ENCODE data around the gene RTEL1.
"Not testable (repeated sequence)": the region's sequence is repeated elsewhere in the genome, so short reads cannot be mapped to it uniquely, and the experiment has no call there.

The RTEL1 gene

DNA sequence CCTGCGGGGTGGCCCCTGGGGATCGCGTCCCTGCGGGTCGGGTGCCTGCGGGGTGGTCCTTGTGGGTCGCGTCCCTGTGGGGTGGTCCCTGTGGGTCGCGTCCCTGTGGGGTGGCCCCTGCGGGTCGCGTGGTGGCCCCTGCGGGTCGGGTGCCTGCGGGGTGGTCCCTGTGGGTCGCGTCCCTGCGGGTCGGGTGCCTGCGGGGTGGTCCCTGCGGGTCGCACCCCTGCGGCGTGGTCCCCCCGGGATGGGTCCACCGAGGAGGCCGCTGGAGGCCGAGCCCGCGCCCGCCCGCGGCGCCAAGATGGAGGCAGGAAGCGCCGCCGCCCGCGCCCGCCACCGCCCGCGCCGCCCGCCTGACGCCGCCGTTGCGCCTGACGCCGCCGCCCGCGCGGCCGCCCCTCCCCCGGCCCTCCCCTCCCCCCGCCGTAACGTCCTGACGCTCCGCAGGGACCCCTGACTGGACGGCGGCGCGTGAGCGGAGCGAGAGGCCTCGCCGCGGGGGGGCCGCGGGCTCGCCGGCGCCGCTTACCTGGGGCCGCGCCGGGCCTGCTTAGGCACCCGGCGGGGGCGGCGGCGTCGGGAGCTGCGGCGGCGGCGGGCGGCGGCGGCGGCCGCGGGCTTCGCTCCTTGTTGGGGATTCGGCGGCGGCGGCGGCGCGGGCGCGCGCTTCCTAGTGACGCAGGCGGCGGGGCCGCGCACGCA, 31.5 kb upstream of the RTEL1 start, which contains the start of gene GMEB2:
Gene GMEB2 (minus strand): TSS at position 678 of the 705 bp plus-strand sequence. CDS start 7,704 bp downstream, outside the sequence.
- Histone ChIP-seq H3K4me1 (no peaks in the 10 kb centered on the region; the same call in 1 of the 2 replicates), H3K9me3 (no peaks in the 10 kb centered on the region), H3K36me3 (peaks cover 4% of the 10 kb centered on the region; the same call in 1 of the 2 replicates), H3K27me3 (no peaks in the 10 kb centered on the region), H3K4me3 (ENCODE audit: low read depth, low read length) (peak within 1 kb of the TSS; percentile 90)
- TF ChIP-seq, protein P1, sequence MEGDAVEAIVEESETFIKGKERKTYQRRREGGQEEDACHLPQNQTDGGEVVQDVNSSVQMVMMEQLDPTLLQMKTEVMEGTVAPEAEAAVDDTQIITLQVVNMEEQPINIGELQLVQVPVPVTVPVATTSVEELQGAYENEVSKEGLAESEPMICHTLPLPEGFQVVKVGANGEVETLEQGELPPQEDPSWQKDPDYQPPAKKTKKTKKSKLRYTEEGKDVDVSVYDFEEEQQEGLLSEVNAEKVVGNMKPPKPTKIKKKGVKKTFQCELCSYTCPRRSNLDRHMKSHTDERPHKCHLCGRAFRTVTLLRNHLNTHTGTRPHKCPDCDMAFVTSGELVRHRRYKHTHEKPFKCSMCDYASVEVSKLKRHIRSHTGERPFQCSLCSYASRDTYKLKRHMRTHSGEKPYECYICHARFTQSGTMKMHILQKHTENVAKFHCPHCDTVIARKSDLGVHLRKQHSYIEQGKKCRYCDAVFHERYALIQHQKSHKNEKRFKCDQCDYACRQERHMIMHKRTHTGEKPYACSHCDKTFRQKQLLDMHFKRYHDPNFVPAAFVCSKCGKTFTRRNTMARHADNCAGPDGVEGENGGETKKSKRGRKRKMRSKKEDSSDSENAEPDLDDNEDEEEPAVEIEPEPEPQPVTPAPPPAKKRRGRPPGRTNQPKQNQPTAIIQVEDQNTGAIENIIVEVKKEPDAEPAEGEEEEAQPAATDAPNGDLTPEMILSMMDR (IDR thresholded peaks at IDR 0.05; ENCODE audit: low read depth, low read length), result no peak
- DNase-seq, result peak; percentile 82

DNA sequence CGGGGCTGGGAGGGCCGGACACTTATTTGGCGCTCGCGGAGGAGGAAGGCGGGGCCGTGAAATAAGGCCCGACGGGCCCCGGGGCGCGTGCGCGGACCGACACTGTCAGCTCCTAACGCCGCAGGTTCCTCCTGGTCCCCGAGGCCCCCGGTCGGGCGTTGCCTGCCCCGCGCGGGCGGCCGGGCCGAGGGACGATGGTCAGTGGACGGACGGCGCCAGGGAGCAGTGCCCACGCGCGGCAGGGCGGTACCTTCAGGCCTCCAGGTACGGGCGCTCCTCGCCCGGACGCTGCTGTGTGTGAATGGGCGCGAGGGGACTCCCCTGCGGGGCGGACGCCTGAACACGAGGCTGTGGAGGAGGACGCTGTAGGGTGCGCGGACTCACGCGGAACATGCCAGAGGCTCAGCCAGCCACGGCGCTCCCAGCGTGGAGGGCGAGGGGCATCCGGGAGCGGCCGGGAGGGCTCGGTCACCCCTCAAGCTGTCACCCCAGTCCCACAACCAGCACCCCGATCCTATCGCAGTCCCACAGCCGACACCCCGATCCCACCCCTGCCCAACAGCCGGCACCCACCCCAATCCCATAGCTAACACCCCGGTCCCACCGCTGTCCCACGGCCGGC, 30.9 kb upstream of the RTEL1 start:
- Histone ChIP-seq H3K4me3 (ENCODE audit: low read depth, low read length) (peak overlapping the region; percentile 90), H3K4me1 (no peaks in the 10 kb centered on the region; the same call in 1 of the 2 replicates), H3K36me3 (peaks cover 4% of the 10 kb centered on the region; the same call in 1 of the 2 replicates), H3K9me3 (no peaks in the 10 kb centered on the region), H3K27me3 (no peaks in the 10 kb centered on the region)
- DNase-seq, result peak; percentile 96
- TF ChIP-seq, protein P1 (IDR thresholded peaks at IDR 0.05; ENCODE audit: low read depth, low read length), result no peak

DNA sequence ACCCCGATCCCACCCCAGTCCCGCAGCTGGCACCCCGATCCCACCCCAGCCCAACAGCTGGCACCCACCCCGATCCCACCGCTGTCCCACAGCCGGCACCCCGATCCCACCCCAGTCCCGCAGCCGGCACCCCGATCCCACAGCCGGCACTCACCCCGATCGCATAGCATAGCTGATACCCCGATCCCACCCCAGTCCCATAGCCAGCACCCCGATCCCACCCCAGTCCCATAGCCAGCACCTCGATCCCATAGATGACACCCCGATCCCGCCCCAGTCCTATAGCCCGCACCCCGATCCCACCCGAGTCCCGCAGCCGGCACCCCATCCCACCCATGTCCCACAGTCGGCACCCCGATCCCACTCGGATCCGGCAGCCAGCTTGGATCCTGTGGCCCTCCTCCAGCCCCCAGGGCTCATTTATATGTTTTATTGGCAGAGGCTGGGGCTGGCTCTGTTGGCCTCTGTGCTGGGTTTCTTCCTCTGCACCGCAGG, 30.3 kb upstream of the RTEL1 start:
- no peaks in the 10 kb centered on the region for H3K27me3 ChIP-seq
- TF ChIP-seq, protein P1 (IDR thresholded peaks at IDR 0.05; ENCODE audit: low read depth, low read length), result no peak
- no peaks in the 10 kb centered on the region; the same call in 1 of the 2 replicates for H3K4me1 ChIP-seq
- H3K4me3 ChIP-seq (ENCODE audit: low read depth, low read length), result peak overlapping the region; percentile 90
- no peaks in the 10 kb centered on the region for H3K9me3 ChIP-seq
- peaks cover 4% of the 10 kb centered on the region; the same call in 1 of the 2 replicates for H3K36me3 ChIP-seq
- DNase-seq, result no peak

DNA sequence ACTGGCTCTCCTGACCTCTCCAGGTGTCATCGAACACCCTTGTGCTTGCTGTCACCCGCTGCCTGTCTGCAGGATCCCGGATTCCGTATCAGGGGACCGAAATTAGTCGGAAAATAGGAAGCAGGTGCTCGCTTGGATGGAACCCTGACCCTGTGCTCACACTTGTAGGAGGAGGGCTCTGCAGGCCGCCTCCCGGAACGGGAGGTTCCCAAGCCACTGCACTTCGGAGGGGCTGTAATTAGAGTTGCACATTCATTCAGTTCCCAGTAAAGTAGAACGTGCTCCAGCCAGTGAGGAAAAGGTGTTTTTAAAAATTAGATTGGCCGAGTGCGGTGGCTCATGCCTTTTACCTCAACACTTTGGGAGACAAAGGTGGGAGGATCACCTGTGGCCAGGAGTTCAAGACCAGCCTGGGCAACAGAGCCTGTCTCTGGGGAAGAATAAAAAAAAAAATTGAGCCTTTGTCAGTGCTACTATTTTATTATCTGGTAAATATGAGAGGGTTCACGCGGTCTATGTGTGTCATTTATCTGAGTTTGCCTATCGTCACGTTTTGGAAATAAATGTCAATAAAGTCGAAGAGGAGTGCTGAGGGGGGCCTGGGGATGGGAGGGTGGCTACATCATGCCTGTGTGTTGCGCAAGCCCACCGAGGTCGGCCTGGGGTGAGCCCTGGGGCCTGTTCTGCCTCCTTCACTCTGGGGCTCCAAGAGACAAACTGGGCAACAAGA, 29.7 kb upstream of the RTEL1 start:
- peaks cover 4% of the 10 kb centered on the region; the same call in 1 of the 2 replicates for H3K36me3 ChIP-seq
- TF ChIP-seq, protein P1 (IDR thresholded peaks at IDR 0.05; ENCODE audit: low read depth, low read length), result no peak
- no peaks in the 10 kb centered on the region for H3K27me3 ChIP-seq
- no peaks in the 10 kb centered on the region; the same call in 1 of the 2 replicates for H3K4me1 ChIP-seq
- H3K4me3 ChIP-seq (ENCODE audit: low read depth, low read length), result peak overlapping the region; percentile 90
- no peaks in the 10 kb centered on the region for H3K9me3 ChIP-seq
- peak; percentile 83 for DNase-seq

DNA sequence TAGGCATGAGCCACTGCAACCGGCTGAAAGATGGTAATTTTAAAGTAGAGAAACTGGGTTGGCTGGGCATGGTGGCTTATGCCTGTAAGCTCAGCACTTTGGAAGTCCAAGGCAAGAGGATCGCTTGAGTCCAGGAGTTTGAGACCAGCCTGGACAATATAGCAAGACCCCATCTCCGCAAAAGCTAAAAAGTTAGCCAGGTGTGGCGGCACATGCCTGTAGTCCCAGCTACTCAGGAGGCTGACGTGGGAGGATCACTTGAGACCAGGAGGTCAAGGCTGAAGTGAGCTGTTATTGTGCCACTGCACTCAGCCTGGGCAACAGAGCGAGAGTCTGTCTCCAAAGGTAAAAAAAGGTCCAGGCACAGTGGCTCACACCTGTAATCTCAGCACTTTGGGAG, 27.2 kb upstream of the RTEL1 start:
- H3K27me3 ChIP-seq; H3K4me1 ChIP-seq; H3K4me3 ChIP-seq (ENCODE audit: low read depth, low read length); H3K9me3 ChIP-seq; H3K36me3 ChIP-seq: not testable (repeated sequence)
- DNase-seq, result peak; percentile 2

DNA sequence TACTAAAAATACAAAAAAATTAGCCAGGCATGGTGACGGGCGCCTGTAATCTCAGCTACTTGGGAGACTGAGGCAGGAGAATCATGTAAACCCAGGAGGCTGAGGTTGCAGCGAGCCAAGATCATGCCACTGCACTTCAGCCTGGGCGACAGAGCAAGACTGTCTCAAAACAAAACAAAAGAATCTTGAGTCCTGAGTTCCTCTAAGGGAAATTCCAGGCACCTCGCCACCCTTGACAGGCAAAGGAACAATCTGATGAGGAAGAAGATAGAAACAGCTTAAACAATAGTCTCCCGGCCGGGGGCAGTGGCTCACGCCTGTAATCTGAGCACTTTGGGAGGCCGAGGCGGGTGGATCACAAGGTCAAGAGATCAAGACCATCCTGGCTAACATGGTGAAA, 26.7 kb upstream of the RTEL1 start:
- H3K4me1 ChIP-seq; H3K36me3 ChIP-seq; H3K27me3 ChIP-seq; H3K4me3 ChIP-seq (ENCODE audit: low read depth, low read length); H3K9me3 ChIP-seq: not testable (repeated sequence)
- DNase-seq, result peak; percentile 1
